HG03442 (cell line): Measurements from ENCODE around the gene TBC1D19.
"Not testable (repeated sequence)": the region's sequence is repeated elsewhere in the genome, so short reads cannot be mapped to it uniquely, and the experiment has no call there.

Experiments
- ATAC-seq: cut with Tn5 transposase; IDR thresholded peaks from one replicate; pipeline ENCODE4 v1.9.1; 2021; ENCODE audit warnings: mild to moderate bottlenecking, moderate library complexity; ENCODE audit not compliant: unreplicated experiment

TBC1D19 gene, protein sequence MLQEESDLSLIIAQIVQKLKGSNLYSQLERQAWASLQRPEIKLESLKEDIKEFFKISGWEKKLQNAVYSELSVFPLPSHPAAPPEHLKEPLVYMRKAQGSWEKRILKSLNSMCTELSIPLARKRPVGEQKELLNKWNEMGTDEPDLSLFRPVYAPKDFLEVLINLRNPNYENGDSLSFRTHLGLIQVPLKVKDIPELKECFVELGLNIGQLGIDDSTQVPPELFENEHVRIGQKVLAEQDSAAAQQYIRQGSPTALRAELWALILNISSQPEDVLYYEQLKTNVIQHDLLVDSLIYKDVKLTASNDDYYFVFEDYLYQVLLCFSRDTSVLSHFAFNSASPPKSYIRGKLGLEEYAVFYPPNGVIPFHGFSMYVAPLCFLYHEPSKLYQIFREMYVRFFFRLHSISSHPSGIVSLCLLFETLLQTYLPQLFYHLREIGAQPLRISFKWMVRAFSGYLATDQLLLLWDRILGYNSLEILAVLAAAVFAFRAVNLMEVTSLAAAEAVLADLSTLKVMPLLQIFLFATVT

DNA sequence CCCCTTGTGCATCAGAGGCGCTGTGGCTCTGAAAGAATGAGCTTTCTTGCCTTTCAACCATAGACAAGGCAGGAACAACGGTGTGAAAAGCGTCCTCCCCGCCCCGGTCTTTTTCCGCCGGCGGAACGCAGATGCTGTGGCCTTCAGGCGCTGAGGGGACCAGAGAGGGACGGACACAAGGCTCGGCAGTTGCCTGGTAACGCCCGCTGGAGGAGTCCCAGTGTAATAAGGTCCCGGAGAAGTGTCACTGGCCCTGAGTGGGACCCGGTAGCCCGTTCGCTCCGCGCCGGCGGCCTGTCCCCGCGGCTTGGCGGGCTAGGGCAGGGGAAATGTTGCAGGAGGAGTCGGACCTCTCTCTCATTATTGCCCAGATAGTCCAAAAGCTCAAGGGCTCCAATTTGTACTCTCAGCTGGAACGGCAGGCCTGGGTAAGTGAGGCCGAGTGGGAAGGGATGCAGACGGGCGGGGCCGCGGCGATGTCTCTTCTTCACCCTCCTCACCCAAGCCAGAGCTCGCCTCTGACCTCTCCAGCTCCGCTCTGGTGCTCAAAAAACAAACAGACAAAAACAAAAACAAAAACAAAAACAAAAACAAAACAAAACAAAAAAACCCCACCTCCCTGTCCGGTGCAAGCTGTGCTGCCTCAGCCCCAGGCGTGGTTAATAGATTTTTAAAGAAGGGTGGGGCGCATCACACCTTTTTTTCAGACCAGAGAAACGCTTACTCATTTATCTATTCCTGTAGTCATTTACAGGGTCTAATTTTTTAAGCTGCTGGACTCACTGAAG, at the start of gene TBC1D19:
Gene TBC1D19 (plus strand): TSS at position 220 of the 788 bp plus-strand sequence. CDS start 110 bp downstream, at position 330.
- ATAC-seq: peak; percentile 100

DNA sequence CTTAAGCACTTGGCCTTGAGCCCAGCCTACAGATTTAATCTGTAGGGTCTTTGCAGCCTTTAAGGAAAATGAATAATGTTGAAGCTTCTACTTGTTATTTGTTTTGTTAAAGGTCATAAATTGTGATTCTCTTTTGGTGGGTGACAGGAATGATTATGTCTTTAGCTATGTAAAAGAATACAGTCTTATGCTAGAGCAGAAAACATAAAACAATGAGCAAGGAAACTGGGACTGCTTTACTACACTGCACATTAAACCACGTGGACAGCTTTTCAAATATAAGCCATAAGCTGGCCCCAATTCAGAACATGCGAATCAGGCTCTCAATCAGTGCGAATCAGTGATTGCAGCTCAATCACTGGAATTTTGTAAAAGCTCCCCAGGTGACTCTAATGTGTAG, 40.9 kb upstream of the TBC1D19 start:
- ATAC-seq: no peak

GRCh38 chr4:26544421-26544820, 39.5 kb upstream of the TBC1D19 start:
- ATAC-seq: no peak

GRCh38 chr4:26548379-26548778, 35.5 kb upstream of the TBC1D19 start:
- ATAC-seq: not testable (repeated sequence)

DNA sequence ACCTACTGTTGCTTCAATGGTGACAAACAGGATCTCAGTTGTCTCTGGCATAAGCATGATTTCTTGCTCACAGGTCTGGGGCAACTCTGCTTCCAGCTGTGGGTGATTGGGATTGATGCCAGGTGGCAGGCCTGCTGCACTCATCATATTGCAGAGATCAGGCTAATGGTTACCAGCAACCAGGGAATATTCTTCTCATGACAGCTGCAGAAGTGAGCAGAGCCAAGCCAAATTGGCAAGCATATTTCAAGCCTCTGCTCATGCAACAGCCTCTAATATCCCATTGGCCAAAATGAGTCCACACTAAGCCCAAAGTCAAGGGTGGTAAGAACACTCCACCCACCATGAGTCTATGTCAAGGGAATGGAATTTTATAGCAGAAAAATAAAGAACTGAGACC, 26.7 kb upstream of the TBC1D19 start:
- no peak for ATAC-seq

DNA sequence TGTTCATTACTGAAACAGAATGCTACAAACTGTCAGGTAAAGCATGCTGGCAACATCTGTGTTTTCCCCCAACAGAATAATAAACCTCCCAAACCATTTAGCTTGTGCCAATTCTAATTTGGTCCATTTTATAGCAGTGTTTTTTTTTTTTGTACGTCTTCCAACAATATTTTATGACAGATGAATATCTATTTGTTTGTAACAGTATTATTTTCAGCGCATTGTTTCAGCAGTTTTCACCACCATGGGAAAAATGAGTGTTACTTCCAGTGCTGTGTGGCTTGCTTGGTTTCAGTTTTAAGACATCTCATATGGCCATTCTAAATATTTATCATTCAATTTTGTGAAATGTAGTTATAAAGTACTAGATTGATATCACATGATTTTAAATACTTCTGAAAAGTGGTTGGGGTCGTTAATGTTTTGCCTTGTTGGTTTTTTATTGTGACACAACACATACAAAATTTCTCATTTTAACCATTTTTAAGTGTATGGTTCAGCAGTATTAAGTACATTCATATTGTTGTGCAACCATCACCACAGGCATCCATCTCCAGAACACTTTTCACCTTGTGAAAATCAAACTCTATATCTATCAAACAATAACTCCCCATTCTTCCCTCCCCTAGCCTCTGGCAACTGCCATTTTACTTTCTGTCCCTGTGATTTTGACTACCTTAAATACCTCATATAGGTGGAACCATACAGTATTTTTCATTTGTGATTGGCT, 25.6 kb upstream of the TBC1D19 start:
- ATAC-seq: no peak

DNA sequence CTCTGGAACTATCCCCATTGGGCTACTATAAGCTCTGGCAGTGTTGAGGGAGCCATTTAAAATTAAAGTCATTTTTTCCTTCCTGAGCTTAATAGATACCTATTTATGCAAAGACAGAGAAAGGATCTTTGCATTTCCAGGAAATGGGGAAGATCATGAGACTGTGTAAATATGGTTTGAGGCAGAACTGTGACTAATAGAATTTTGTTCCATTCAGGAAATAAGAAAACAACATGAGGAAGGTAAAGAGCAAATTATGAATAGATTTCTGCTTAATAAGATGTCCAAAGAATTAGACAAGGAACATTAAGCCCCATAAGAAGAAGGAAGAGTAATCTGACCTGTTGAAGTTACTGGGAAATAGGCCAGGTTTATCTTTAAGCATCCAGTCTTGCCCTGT, 17.8 kb upstream of the TBC1D19 start:
- no peak for ATAC-seq

GRCh38 chr4:26568446-26568994, 15.4 kb upstream of the TBC1D19 start:
- no peak for ATAC-seq

DNA sequence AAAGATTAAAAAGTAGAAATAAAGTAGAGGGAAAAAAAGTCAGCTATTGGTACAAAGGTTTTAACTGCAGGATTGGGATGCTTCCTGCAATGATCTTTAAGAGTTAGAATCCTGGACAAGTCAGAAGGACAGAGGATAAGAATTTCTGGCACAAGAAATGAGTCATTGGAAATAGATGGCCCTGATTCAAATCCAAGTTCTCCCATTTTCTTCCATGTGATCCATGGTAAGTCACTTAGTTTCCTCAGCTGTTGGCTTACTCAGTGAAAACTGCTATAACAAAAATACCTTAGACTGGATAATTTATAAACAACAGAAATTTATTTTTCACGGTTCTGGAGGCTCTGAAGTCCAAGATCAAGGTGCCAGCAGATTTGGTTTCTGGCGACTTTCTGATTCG, 13.3 kb upstream of the TBC1D19 start:
- ATAC-seq: no peak

- ATAC-seq: no peak
Measured at GRCh38 chr4:26573389-26573794, 10.5 kb upstream of the TBC1D19 start.

- ATAC-seq: no peak
Measured at GRCh38 chr4:26574563-26574962, 9.3 kb upstream of the TBC1D19 start.

GRCh38 chr4:26576231-26576739, 7.6 kb upstream of the TBC1D19 start:
- ATAC-seq: no peak

DNA sequence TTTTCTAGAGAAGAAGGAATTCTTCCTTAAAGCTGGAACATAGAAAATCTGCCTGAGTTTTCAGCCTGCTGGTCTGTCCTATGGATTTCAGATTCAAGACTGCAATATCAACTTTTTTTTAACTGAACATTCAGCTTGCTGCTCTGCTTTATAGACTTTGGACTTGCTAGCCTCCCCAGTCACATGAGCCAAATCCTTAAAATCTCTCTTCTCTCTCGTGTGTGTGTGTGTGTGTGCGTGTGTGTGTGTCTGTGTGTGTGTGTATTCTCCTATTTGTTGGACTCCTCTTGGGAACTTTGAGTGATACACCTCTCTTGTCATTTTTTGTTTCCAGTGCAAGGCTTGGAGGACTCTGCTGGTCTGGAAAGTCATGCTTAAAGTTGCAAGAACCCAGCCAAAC, 6.8 kb upstream of the TBC1D19 start:
- ATAC-seq: no peak

- no peak for ATAC-seq
Measured at GRCh38 chr4:26579169-26579568, 4.7 kb upstream of the TBC1D19 start.

GRCh38 chr4:26581341-26581740, 2.5 kb upstream of the TBC1D19 start:
- not testable (repeated sequence) for ATAC-seq

- ATAC-seq: peak; percentile 52
Measured at GRCh38 chr4:26583538-26583864, 383 bp upstream of the TBC1D19 start.

DNA sequence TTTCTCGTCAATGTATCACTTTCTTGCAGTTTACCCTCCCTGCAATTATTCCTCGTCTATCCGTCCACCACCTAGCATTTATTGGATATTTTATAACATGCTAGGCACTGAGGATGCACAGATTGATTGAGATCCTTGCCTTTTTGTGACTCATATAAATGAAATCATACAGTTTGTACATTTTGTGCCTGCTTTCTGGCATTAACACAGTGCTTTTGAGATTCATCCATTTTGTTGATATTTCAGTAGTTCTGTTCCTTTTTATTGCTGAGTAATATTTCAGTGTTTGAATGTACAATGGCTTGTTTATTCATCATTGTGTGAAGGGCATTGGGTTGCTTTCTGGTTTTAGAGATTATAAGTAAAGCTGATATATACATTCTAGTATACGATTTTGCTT, 841 bp downstream of the TBC1D19 start:
- no peak for ATAC-seq

DNA sequence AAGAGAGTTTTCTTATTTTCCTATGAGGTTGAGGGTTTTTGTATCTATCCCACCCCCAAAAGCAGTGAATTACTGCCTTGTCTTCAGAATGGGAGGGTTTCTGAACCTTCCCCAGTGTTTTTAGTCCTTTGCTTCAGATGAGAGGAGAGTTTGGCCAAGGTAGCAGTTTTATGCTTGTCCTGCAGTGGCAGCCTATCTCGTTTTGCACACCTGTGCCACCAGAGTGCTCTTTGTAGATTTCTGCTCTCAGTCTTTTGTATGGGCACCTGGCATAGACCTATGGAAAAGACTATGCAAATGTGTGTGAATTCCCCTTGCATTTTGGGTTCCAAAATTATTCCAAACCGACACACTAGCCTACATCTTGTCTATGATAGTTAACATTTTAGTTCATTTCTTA, 5.8 kb downstream of the TBC1D19 start:
- ATAC-seq: no peak

- ATAC-seq: no peak
Measured at GRCh38 chr4:26590639-26591038, 6.8 kb downstream of the TBC1D19 start.

GRCh38 chr4:26593557-26593956, 9.7 kb downstream of the TBC1D19 start:
- not testable (repeated sequence) for ATAC-seq

DNA sequence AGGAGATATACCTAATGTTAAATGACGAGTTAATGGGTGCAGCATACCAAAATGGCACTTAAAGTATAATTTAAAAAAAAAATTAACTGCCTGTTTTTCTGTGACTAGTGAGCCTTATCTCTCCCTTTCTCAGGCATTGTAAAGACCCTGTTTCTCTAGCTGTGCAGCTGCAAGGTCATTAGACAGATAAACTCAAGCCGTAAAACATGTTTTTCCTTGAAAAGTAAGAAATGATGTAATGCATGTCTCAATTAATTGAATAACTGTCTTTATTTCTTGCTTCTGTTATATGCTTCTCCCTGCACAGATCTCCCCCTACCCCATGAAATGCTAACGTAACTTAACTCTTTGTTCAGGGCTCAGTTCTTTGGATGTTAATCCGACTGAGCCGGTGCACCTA, 10.5 kb downstream of the TBC1D19 start:
- no peak for ATAC-seq
